Measurements from ENCODE around the gene CAB39.

DNA sequence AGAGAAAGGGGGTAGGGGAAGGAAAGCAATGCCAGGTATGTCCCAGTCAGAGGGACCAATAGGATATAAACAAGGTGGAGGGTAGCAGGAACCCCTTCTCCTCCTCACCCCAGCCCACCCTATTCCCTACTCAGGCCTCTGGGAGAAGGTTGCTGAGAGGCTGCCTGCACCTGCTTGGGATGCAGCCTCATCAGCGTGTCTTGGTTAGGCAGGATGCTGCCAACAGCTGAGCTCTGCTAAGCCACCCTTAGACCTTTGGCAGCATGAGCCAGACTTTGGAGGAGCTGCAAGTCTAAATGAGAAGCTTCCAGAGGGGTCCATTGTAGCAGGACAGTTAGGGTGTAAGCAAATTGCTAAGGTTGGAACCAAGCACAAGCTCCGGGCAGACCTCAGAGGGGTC is 38.2 kb upstream of the CAB39 start:
- TF ChIP-seq, protein P1, sequence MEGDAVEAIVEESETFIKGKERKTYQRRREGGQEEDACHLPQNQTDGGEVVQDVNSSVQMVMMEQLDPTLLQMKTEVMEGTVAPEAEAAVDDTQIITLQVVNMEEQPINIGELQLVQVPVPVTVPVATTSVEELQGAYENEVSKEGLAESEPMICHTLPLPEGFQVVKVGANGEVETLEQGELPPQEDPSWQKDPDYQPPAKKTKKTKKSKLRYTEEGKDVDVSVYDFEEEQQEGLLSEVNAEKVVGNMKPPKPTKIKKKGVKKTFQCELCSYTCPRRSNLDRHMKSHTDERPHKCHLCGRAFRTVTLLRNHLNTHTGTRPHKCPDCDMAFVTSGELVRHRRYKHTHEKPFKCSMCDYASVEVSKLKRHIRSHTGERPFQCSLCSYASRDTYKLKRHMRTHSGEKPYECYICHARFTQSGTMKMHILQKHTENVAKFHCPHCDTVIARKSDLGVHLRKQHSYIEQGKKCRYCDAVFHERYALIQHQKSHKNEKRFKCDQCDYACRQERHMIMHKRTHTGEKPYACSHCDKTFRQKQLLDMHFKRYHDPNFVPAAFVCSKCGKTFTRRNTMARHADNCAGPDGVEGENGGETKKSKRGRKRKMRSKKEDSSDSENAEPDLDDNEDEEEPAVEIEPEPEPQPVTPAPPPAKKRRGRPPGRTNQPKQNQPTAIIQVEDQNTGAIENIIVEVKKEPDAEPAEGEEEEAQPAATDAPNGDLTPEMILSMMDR (IDR thresholded peaks at IDR 0.05) = no peak
- TF ChIP-seq SIN3A (IDR thresholded peaks at IDR 0.05; ENCODE audit: borderline replicate concordance, insufficient read depth, low read depth, low read length) = no peak
- no peak for TF ChIP-seq TCF7L2 (IDR thresholded peaks at IDR 0.05; ENCODE audit: low read depth, low read length)
- TF ChIP-seq, protein P2, sequence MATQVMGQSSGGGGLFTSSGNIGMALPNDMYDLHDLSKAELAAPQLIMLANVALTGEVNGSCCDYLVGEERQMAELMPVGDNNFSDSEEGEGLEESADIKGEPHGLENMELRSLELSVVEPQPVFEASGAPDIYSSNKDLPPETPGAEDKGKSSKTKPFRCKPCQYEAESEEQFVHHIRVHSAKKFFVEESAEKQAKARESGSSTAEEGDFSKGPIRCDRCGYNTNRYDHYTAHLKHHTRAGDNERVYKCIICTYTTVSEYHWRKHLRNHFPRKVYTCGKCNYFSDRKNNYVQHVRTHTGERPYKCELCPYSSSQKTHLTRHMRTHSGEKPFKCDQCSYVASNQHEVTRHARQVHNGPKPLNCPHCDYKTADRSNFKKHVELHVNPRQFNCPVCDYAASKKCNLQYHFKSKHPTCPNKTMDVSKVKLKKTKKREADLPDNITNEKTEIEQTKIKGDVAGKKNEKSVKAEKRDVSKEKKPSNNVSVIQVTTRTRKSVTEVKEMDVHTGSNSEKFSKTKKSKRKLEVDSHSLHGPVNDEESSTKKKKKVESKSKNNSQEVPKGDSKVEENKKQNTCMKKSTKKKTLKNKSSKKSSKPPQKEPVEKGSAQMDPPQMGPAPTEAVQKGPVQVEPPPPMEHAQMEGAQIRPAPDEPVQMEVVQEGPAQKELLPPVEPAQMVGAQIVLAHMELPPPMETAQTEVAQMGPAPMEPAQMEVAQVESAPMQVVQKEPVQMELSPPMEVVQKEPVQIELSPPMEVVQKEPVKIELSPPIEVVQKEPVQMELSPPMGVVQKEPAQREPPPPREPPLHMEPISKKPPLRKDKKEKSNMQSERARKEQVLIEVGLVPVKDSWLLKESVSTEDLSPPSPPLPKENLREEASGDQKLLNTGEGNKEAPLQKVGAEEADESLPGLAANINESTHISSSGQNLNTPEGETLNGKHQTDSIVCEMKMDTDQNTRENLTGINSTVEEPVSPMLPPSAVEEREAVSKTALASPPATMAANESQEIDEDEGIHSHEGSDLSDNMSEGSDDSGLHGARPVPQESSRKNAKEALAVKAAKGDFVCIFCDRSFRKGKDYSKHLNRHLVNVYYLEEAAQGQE (IDR thresholded peaks at IDR 0.05; ENCODE audit: insufficient read depth in 1 of 2, low read depth in 2 of 2, low read length in 1 of 2) = no peak
